K562 (cell line): Measurements from ENCODE around the gene SLC17A2. TPM values are rescaled to one million over a fixed set of nuclear protein-coding genes. Genes with fewer than 3 reads are reported as not detected.
A peak's percentile ranks its signal among the peaks of the same experiment; 100 is the strongest.

Source experiments
- BCOR ChIP-seq: fragments of 450-650 bp; IDR thresholded peaks from 2 replicates; pipeline ENCODE4 v1.6.1; 2016
- CAMTA2 ChIP-seq: fragments of 250-450 bp; sonication (Bioruptor Pico); conservative IDR thresholded peaks from 2 replicates; pipeline ENCODE4 v1.5.1; 2022
- ELF4 ChIP-seq: fragments of 450-650 bp; formaldehyde crosslinking; IDR thresholded peaks from 2 replicates; pipeline ENCODE4 v1.4.0; 2022; ENCODE audit warnings: missing genetic modification characterization
- EP300 ChIP-seq: IDR thresholded peaks from 2 replicates; pipeline ENCODE4 v1.6.1; 2012; ENCODE audit warnings: low read length, improper control_type of control experiment
- EP400 ChIP-seq: fragments of 450-650 bp; IDR thresholded peaks from 2 replicates; pipeline ENCODE4 v1.6.1; 2017; ENCODE audit warnings: antibody characterized with exemption, mild to moderate bottlenecking, moderate library complexity
- FOSL1 ChIP-seq: fragments of 200-800 bp; sonication (Bioruptor generic); conservative IDR thresholded peaks from 2 replicates; pipeline ENCODE4 v1.6.1; 2016; ENCODE audit warnings: missing genetic modification characterization, missing compliant biosample characterization
- NFE2 ChIP-seq: IDR thresholded peaks from 2 replicates; pipeline ENCODE4 v1.6.1; 2014; ENCODE audit warnings: antibody characterized with exemption, low read depth
- NFE2L1 ChIP-seq: fragments of 450-650 bp; IDR thresholded peaks from 2 replicates; pipeline ENCODE4 v1.6.1; 2016; ENCODE audit warnings: missing genetic modification characterization, low read depth, mild to moderate bottlenecking, missing compliant biosample characterization, moderate library complexity, borderline replicate concordance
- NFIX ChIP-seq: fragments of 250-450 bp; sonication (Bioruptor Pico); IDR thresholded peaks from 2 replicates; pipeline ENCODE4 v1.4.0; 2020; ENCODE audit warnings: low read depth, mild to moderate bottlenecking, moderate library complexity
- PBX2 ChIP-seq, 2 experiments: IDR thresholded peaks in 1 of 2; conservative IDR thresholded peaks in 1 of 2; 2 replicates each; pipeline ENCODE4 v1.6.1; 2016; ENCODE audit warnings: low read depth in 2 of 2, mild to moderate bottlenecking in 1 of 2, missing compliant biosample characterization in 1 of 2, missing genetic modification characterization in 1 of 2, moderate library complexity in 1 of 2
- POLR3A ChIP-seq: IDR thresholded peaks from 2 replicates; pipeline ENCODE4 v1.6.1; 2011; ENCODE audit warnings: borderline replicate concordance, mild to moderate bottlenecking, moderate library complexity; ENCODE audit not compliant: insufficient read length, insufficient read depth; ENCODE audit errors: extremely low read depth
- RBBP5 ChIP-seq: fragments of 200-600 bp; sonication (generic); IDR thresholded peaks from 2 replicates; pipeline ENCODE4 v1.6.1; 2012; ENCODE audit warnings: borderline replicate concordance, mild to moderate bottlenecking, low read length, control low read depth, inconsistent platforms; ENCODE audit not compliant: insufficient read depth, poor library complexity, severe bottlenecking
- REST ChIP-seq, 2 experiments: fragments of 450-650 bp; formaldehyde crosslinking in 1 of 2; IDR thresholded peaks; 2 replicates each; pipeline versions ENCODE4 v1.4.0 to v1.6.1; 2014 to 2020; ENCODE audit warnings: mild to moderate bottlenecking in 2 of 2, borderline replicate concordance in 1 of 2, low read depth in 1 of 2
- TAF9B ChIP-seq: fragments of 450-650 bp; IDR thresholded peaks from 2 replicates; pipeline ENCODE4 v1.6.1; 2018; ENCODE audit warnings: mild to moderate bottlenecking; ENCODE audit not compliant: partially characterized antibody
- TBL1XR1 ChIP-seq, 2 experiments: IDR thresholded peaks; 2 replicates each; pipeline ENCODE4 v1.6.1; 2012; ENCODE audit warnings: improper control_type of control experiment in 2 of 2, low read length in 2 of 2, mild to moderate bottlenecking in 1 of 2
- TRIM24 ChIP-seq, 2 experiments: fragments of 450-650 bp; IDR thresholded peaks; 2 replicates each; pipeline ENCODE4 v1.6.1; 2016
- ZNF766 ChIP-seq: fragments of 200-800 bp; sonication (Bioruptor generic); conservative IDR thresholded peaks from 2 replicates; pipeline ENCODE4 v1.6.1; 2016; ENCODE audit warnings: missing genetic modification characterization, missing compliant biosample characterization
- polyA plus RNA-seq, 8 experiments: library from polyadenylated mRNA; depleted of rRNA in 4 of 8; stranded (reverse) in 5 of 8; unstranded in 3 of 8; fragments of >200 nt; fragmentation: Nextera tagmentation in 2 of 8; fragmentation: Illumina TruSeq in 1 of 8; extraction: Ambion mirVana in 2 of 8; extraction: Trizol in 1 of 8; gene quantifications; 2 replicates each; pipeline versions ENCODE4 v1.2.1 to v1.2.3, GENCODE V29; 2011 to 2014; ENCODE audit warnings: inconsistent platforms in 1 of 8, missing spikeins in 1 of 8
- total RNA-seq, 7 experiments: library from RNA; depleted of rRNA in 6 of 7; stranded (reverse); fragments of >200 nt in 6 of 7; fragmentation: Illumina TruSeq in 2 of 7; extraction: Trizol in 2 of 7; gene quantifications; 2 replicates each; pipeline versions ENCODE4 v1.2.1 to v1.2.3, GENCODE V29; 2011 to 2021; ENCODE audit warnings: low replicate concordance in 1 of 7

The SLC17A2 gene
- total and polyA plus RNA-seq, 9 of the 15 experiments (the other 6 are each of a cell fraction or from before 2014, with no cell fraction given), result not detected

GRCh38 chr6:25971187-25971821, 40.8 kb upstream of the SLC17A2 start (continued):
- TF ChIP-seq NFE2L1 (tag), result peak; percentile 22; the same call in 1 of the 2 replicates
- TF ChIP-seq PBX2 (CRISPR knock-in tag; IDR thresholded peaks at IDR 0.05; ENCODE audit: low read depth), result no peak
- TF ChIP-seq PBX2 (tag; conservative IDR thresholded peaks at IDR 0.05; ENCODE audit: low read depth), result 0 out of 2 replicates have a peak, but pooled peaks have one; percentile 16
- TF ChIP-seq BCOR, result no peak
- no peak for TF ChIP-seq RBBP5
- TF ChIP-seq NFE2, result peak; percentile 99
- no peak for TF ChIP-seq CAMTA2
- peak; percentile 15; the same call in 1 of the 2 replicates for TF ChIP-seq REST (IDR thresholded peaks at IDR 0.05; ENCODE audit: borderline replicate concordance)
- no peak for TF ChIP-seq REST (CRISPR knock-in tag; IDR thresholded peaks at IDR 0.05; ENCODE audit: low read depth)
- peak; percentile 97 for TF ChIP-seq FOSL1 (tag)
- TF ChIP-seq TRIM24 (IDR thresholded peaks at IDR 0.05), result peak; percentile 37 to 72; a peak in 3 of 4 replicates
- peak in 1 of 2 experiments; percentile 62; a peak in 2 of 4 replicates for TF ChIP-seq TBL1XR1 (IDR thresholded peaks at IDR 0.05; ENCODE audit: low read length in 2 of 2)
- TF ChIP-seq EP400, result peak; percentile 51; the same call in 1 of the 2 replicates
- no peak for TF ChIP-seq NFIX (CRISPR knock-in tag)
- TF ChIP-seq ELF4, result no peak
- TF ChIP-seq EP300, result peak; percentile 87
- peak; percentile 72 for TF ChIP-seq TAF9B
- no peak for TF ChIP-seq POLR3A
- TF ChIP-seq ZNF766 (CRISPR knock-in tag), result peak; percentile 83
